IMR-90 (cell line): ENCODE results near the gene TRIM42. TPM values are rescaled to one million over a fixed set of nuclear protein-coding genes. Genes with fewer than 3 reads are reported as not detected.

Experiments
- ATAC-seq: fragments of 200-7000 bp; cut with Tn5 transposase; 2 replicates; pipeline ENCODE4 v1.9.1; 2020; ENCODE audit warnings: low read depth, mild to moderate bottlenecking, moderate library complexity
- BruUV-seq: library from RNA; stranded (reverse); fragments of 400-500 nt; replicated peaks from 2 replicates; lab custom pipeline; 2021; lab: Mats Ljungman, UMichigan
- CTCF ChIA-PET: fragments of 300-600 bp; formaldehyde crosslinking; extraction: SDS; loops from one replicate; lab custom pipeline; 2021; ENCODE audit warnings: antibody characterized with exemption; lab: Yijun Ruan, JAX
- POLR2A ChIA-PET: fragments of 300-600 bp; sonication (Branson Sonifier 250); formaldehyde crosslinking; loops from one replicate; lab custom pipeline; 2022; ENCODE audit warnings: antibody characterized with exemption; ENCODE audit not compliant: unreplicated experiment; lab: Charles Lee
- DNase-seq: peaks from one replicate; pipeline ENCODE4 v3.0.0; 2013
- H2AFZ ChIP-seq: replicated peaks from 2 replicates; pipeline ENCODE3; 2013; ENCODE audit warnings: low read length, mild to moderate bottlenecking; ENCODE audit not compliant: poor library complexity
- H2AK5ac ChIP-seq: 2 replicates; pipeline ENCODE4 v1.6.1; 2013; ENCODE audit warnings: low read depth, low read length, inconsistent platforms
- H2AK9ac ChIP-seq: replicated peaks from 2 replicates; pipeline ENCODE3; 2013; ENCODE audit warnings: mild to moderate bottlenecking, low read depth, low read length, moderate library complexity; ENCODE audit not compliant: poor library complexity
- H2BK120ac ChIP-seq: 2 replicates; pipeline ENCODE4 v1.6.1; 2013; ENCODE audit warnings: low read depth, low read length, inconsistent platforms
- H2BK15ac ChIP-seq: 3 replicates; pipeline ENCODE4 v1.6.1; 2013; ENCODE audit warnings: low read depth, low read length, inconsistent platforms
- H2BK20ac ChIP-seq: 2 replicates; pipeline ENCODE4 v1.6.1; 2013; ENCODE audit warnings: low read depth, mild to moderate bottlenecking, inconsistent platforms, low read length, moderate library complexity
- H2BK5ac ChIP-seq: 2 replicates; pipeline ENCODE4 v1.6.1; 2013; ENCODE audit warnings: mild to moderate bottlenecking, low read depth, low read length, inconsistent platforms; ENCODE audit not compliant: poor library complexity, severe bottlenecking
- H3K14ac ChIP-seq: replicated peaks from 2 replicates; pipeline ENCODE4 v1.6.1; 2013; ENCODE audit warnings: low read depth, low read length, inconsistent platforms
- H3K18ac ChIP-seq: 2 replicates; pipeline ENCODE4 v1.6.1; 2013; ENCODE audit warnings: low read depth, low read length, control low read depth
- H3K23ac ChIP-seq: 2 replicates; pipeline ENCODE4 v1.6.1; 2013; ENCODE audit warnings: low read depth, low read length, inconsistent platforms
- H3K27ac ChIP-seq: 2 replicates; pipeline ENCODE4 v1.5.1; 2013; ENCODE audit warnings: mild to moderate bottlenecking, control low read depth, low read length; ENCODE audit not compliant: insufficient read depth
- H3K27me3 ChIP-seq: 2 replicates; pipeline ENCODE4 v1.6.1; 2013; ENCODE audit warnings: low read length; ENCODE audit not compliant: control insufficient read depth, insufficient read depth
- H3K36me3 ChIP-seq: 2 replicates; pipeline ENCODE4 v1.6.1; 2013; ENCODE audit warnings: low read length, mixed read lengths; ENCODE audit not compliant: control insufficient read depth, insufficient read depth
- H3K4ac ChIP-seq: 2 replicates; pipeline ENCODE4 v1.6.1; 2013; ENCODE audit warnings: low read depth, low read length, inconsistent platforms
- H3K4me1 ChIP-seq: 2 replicates; pipeline ENCODE4 v1.6.1; 2013; ENCODE audit warnings: low read length, mixed read lengths; ENCODE audit not compliant: control insufficient read depth, insufficient read depth
- H3K4me2 ChIP-seq: 2 replicates; pipeline ENCODE4 v1.6.1; 2013; ENCODE audit warnings: low read depth, mild to moderate bottlenecking, control low read depth, low read length, moderate library complexity
- H3K4me3 ChIP-seq: 2 replicates; pipeline ENCODE4 v1.5.1; 2013; ENCODE audit warnings: low read depth, mild to moderate bottlenecking, control low read depth, low read length, moderate library complexity; ENCODE audit not compliant: insufficient read depth
- H3K56ac ChIP-seq: 2 replicates; pipeline ENCODE4 v1.6.1; 2013; ENCODE audit warnings: low read length, inconsistent platforms; ENCODE audit not compliant: insufficient read depth; ENCODE audit errors: extremely low read depth
- H3K79me1 ChIP-seq, 2 experiments: 2 replicates each; pipeline ENCODE4 v1.6.1; 2013; ENCODE audit warnings: low read length in 2 of 2, inconsistent platforms in 1 of 2, low read depth in 1 of 2
- H3K9ac ChIP-seq: 2 replicates; pipeline ENCODE4 v1.6.1; 2013; ENCODE audit warnings: low read depth, low read length, control low read depth
- H3K9me1 ChIP-seq: 2 replicates; pipeline ENCODE4 v1.6.1; 2013; ENCODE audit warnings: low read length, inconsistent platforms; ENCODE audit not compliant: insufficient read depth
- H3K9me3 ChIP-seq: 2 replicates; pipeline ENCODE4 v1.6.1; 2013; ENCODE audit warnings: low read length; ENCODE audit not compliant: control insufficient read depth, insufficient read depth
- H4K20me1 ChIP-seq: 2 replicates; pipeline ENCODE4 v1.6.1; 2013; ENCODE audit warnings: low read length, inconsistent platforms; ENCODE audit not compliant: insufficient read depth
- H4K5ac ChIP-seq: 2 replicates; pipeline ENCODE4 v1.6.1; 2013; ENCODE audit warnings: mild to moderate bottlenecking, low read depth, low read length, control low read depth
- H4K8ac ChIP-seq, 2 experiments: 2 replicates each; pipeline ENCODE4 v1.6.1; 2013; ENCODE audit warnings: low read depth in 2 of 2, low read length in 2 of 2, control low read depth in 1 of 2, inconsistent platforms in 1 of 2
- H4K91ac ChIP-seq: 2 replicates; pipeline ENCODE4 v1.6.1; 2013; ENCODE audit warnings: low read depth, low read length, inconsistent platforms; ENCODE audit not compliant: insufficient read depth
- POLR2A ChIP-seq: IDR thresholded peaks from 2 replicates; pipeline ENCODE4 v1.6.1; 2012; ENCODE audit warnings: mild to moderate bottlenecking, low read depth, low read length
- WGBS, 2 experiments: methylation state at CpG; one replicate each; pipeline versions ENCODE4 v1.1.5 to v1.1.7; 2013; ENCODE audit warnings: missing lambda C conversion rate in 2 of 2; ENCODE audit not compliant: insufficient read length in 1 of 2; ENCODE audit errors: extremely low coverage in 2 of 2; 5-methylcytosine and 5-hydroxymethylcytosine counted together
- dilution Hi-C: fragments of 300-500 bp; cut with HindIII; formaldehyde crosslinking; loops from one replicate; pipeline ENCODE4 v1.14.3; 2018; ENCODE audit warnings: low sequenced_read_pairs; ENCODE audit not compliant: unreplicated experiment
- in situ Hi-C: fragments of 300-500 bp; cut with MboI; formaldehyde crosslinking; loops from 3 replicates; pipeline ENCODE4 v1.14.3; 2019; ENCODE audit warnings: low sequenced_read_pairs, inconsistent platforms, mixed read lengths
- intact Hi-C: fragments of 100-400 bp; cut with micrococcal nuclease; formaldehyde crosslinking; loops from 2 replicates; pipeline ENCODE4 v1.10.0; 2022
- polyA plus RNA-seq, 3 experiments: library from polyadenylated mRNA; depleted of rRNA; stranded (reverse); fragments of >200 nt; gene quantifications; 2 replicates each; pipeline ENCODE4 v1.2.3, GENCODE V29; 2012; ENCODE audit warnings: low replicate concordance in 1 of 3
- total RNA-seq: library from RNA; depleted of rRNA; stranded (reverse); fragments of >200 nt; gene quantifications from 2 replicates; pipeline ENCODE4 v1.2.3, GENCODE V29; 2012

The TRIM42 gene
- total and polyA plus RNA-seq, 2 of the 4 experiments (the other 2 are of a cell fraction), result not detected

GRCh38 chr3:140710711-140711389, 33.0 kb downstream of the TRIM42 start:
- Histone ChIP-seq H3K27me3 (no peaks in the 10 kb centered on the region), H4K91ac (no peak overlapping the region), H3K14ac (no peak overlapping the region), H3K4me1 (no peaks in the 10 kb centered on the region), H3K4me3 (no peak overlapping the region), H3K18ac (no peak overlapping the region), H3K9me3 (no peaks in the 10 kb centered on the region; the same call in 1 of the 2 replicates), H3K9ac (no peak overlapping the region), H3K23ac (no peak overlapping the region), H2BK15ac (no peak overlapping the region), H3K4me2 (no peak overlapping the region), H2BK5ac (no peak overlapping the region), H2BK20ac (no peak overlapping the region), H4K20me1 (no peaks in the 10 kb centered on the region), H4K5ac (no peak overlapping the region), H3K79me1 (no peaks in the 10 kb centered on the region), H2AK9ac (no peak overlapping the region), H3K56ac (no peak overlapping the region), H2AK5ac (no peak overlapping the region), H2BK120ac (no peak overlapping the region), H3K4ac (no peak overlapping the region), H3K36me3 (no peaks in the 10 kb centered on the region), H2AFZ (no peak overlapping the region), H3K27ac (no peak overlapping the region), H4K8ac (no peak overlapping the region), H3K9me1 (no peaks in the 10 kb centered on the region)
- TF ChIP-seq POLR2A, result no peak
- BruUV-seq, result no TSS peak
- CTCF ChIA-PET, result no interaction called here
- dilution Hi-C loops, result no loop called here
- ATAC-seq (no peak), DNase-seq (no peak)
- intact Hi-C loops, result no loop called here
- in situ Hi-C loops, result no loop called here
- no CpG with 5 or more reads among the region's 2 CpGs for WGBS, 2 experiments
- POLR2A ChIA-PET, result no interaction called here
